T-helper 2 cell (primary cell): Measurements from ENCODE around the gene LRRC3.

Source experiments
- DNase-seq, 5 experiments: peaks; one replicate each; pipeline versions ENCODE4 v3.0.0 to v3.0.0-alpha.2; 2012 to 2022

Gene LRRC3

DNA sequence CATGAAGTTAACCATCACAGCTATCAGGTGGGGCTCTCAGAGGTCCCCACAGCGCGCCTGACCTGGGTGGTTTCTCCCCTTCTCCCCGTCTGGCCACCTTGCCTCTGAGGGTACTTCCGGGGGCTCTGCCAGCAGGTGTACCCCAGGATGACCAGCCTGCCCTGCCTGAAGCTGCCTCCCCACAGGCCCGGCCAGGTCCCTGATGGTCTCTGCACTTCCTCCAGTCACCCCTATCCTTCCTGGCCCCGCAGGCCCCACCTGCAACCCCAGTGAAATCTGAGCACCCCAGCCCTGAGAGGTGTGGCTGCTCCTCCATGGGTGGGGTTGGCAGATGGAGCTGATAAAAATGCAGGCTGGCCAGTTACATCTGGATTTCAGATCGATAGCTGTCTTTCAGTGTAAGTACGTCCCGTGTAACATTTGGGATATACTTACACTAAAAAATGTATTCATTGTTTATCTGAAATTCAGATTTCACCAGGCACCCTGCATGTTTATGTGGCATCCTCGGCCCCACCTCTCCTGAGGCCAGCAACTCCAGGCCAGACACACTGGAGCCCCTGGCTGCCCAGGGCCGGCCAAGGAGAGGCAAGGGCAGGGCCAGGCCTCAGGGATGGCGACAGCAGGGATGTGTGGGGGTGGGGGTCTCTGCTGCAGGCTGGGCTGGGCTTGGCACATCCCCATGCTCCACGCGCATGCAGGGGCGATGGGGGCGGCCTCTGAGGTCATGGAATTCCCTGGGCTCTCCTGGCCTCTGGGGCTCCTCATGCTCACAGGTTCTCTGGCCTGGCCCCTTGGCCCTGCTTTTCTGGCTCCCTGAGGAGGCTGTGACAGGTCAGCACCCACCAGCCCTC lies 25.1 kb downstream of the LRRC3 start:
- no peak for DNase-seq

DNA sequence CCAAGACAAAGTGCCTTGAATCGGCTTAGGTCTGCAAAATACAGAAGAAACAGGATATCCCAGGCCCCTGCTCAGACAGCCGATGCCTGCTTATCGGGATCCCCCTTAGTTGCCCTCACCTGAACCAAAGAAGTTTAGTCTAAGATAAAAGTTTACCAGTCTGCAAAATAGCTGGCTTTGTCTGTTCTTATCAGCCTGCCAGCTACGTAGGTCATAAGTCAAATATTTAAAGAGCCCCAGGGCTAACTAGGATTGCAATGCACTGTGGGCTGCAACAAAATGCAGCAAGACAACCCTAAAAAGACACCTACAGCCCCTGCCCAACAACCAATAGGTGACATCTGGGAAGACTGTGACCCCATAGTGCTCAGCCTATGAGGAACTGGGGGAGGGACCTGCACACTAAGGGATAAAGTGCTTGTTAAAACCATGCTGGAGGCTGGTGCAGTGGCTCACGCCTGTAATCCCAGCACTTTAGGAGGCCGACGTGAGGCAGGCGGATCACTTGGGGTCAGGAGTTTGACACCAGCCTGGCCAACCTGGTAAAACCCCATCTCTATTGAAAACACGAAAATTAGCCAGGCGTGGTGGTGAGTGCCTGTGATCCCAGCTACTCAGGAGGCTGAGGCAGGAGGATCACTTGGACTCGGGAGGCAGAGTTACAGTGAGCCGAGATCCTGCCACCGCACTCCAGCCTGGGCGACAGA lies 27.4 kb downstream of the LRRC3 start:
- no peak for DNase-seq

DNA sequence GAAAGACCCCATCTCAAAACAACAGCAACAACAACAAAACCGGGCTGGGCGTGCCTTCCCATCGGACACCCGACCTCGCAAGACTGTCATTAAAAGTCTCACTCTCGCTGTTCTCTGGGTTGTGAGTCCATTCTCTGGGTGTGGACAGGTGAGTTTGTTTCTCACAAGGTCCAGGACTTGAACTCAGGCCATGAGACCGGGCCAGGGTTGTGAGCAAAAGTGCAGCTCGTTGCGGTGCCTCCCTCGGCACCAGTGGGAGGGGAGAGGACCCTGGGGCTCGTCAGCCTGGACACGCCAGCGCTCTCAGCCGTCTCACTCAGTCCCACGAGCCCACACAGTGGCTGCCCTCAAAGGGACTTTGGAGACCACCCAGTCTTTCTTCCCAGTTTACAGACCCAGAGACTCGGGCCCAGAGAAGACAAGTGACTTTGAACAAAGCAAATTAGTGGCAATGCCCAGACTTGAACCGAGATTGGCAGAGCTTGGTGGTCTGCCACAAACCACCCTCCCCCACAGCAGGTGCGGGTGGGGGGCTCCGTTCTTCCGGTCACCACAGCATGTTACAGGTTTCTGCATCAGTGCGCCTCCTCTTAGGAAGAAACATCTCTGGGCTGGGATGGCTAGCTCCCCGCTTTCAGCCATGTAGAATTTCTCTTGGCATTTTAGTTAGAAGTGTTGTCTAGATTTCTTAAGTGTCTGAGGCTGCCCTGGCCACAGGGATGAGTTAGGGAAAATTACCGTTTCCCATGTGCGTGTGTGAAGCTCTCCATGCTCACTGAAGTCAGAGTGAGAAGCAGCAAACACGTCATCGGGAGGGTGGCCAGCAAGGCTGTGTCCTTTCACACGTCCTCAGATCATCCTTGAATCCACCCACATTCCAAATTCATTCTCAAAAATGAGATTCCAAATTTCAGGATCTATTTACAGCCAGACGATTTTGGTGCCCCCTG lies 28.3 kb downstream of the LRRC3 start:
- no peak for DNase-seq

DNA sequence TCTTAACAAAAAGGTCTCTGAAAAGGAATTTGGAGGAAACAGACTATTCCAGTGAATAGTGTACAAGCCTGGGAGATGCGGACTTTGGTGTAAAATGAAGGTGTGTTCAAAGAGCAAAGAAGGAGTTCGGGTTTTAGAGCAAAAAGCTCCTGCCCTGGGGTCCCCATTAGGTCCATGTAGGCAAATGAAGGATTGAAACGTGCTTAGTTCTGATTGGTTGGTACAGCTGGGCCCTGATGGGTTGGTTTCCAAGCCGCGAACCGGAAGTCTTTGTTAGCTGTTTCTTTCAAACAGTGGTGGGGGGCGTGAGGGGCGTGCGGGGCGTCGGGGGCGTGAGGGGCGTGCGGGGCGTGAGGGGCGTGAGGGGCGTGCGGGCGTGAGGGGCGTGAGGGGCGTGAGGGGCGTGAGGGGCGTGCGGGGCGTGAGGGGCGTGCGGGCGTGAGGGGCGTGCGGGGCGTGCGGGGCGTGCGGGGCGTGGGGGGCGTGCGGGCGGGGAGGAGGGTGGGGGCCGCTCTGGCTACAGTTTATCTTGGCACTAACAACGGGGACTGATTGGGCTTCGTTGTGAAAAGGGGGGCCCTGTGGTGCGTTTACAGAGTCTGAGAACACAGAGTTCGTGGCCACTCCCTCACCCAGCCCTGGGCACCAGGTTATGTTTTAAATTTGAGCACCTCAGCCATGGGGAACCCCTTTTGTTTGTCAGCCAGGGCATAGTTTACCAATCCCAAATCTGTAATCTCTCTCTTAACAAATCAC lies 29.4 kb downstream of the LRRC3 start:
- no peak for DNase-seq

DNA sequence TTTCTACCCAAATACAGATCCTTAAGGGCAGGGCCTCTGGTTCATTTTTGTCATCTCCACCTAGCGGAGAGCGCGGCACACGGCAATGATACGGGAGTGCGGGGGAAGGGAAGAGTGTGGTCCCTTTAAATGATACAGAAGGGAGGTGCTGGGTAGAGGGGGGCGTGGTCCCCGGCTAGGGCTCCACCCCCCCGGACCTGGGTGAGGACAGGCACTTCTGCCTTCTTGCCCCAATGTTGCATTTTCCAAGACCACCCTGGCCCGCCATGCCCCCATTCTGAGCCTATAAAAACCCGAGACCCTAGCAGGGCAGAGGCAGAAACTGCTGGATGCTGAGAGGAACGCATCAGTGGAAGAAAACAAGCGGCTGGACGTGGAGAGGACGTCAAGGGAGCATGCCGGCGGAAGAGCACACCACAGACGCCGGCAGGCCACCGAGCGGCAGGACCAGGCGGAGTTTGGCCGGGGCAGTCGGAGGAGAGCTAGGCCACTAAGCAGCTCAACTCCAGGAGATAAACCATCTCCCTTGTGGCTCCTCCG lies 30.0 kb downstream of the LRRC3 start:
- DNase-seq: peak in 3 of 5 experiments; percentile 19 to 64 (median 42)

DNA sequence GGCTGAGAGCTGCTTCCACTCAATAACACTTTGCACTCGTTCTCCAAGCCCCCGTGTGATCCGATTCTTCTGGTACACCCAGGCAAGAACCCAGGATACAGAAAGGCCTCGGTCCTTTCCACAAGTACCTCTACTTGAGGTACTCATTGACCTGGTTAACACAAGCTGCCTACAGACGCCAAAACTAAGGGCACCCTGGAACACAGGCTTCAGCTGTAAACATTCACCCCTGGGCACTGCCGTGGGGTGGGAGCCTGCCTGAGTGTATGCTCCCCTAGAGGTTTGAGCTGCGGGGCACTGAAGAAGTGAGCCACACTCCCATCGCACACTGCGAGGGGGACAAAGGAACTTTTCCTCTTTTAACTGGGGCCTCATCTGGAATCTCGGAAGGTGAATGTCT lies 30.5 kb downstream of the LRRC3 start:
- DNase-seq: no peak

DNA sequence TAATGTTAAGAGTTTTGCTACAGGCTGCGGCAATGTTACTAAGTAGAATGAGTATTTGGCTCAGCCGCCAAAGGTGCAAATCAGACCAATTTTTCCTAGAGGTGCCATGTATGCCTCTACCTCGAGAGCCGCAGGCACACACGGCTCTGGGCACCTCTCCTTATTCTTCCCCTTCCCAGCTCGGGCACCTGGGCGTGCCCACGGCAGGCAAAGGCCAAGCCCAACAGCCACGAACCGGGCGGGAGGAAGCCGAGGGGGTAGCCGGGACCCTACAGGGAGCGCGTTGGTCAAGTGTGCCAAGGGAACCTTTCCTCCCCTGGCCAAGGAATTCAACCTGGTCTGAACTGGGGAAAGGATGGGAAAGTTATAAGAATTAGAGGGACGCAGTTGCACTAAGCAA lies 31.0 kb downstream of the LRRC3 start:
- no peak for DNase-seq

DNA sequence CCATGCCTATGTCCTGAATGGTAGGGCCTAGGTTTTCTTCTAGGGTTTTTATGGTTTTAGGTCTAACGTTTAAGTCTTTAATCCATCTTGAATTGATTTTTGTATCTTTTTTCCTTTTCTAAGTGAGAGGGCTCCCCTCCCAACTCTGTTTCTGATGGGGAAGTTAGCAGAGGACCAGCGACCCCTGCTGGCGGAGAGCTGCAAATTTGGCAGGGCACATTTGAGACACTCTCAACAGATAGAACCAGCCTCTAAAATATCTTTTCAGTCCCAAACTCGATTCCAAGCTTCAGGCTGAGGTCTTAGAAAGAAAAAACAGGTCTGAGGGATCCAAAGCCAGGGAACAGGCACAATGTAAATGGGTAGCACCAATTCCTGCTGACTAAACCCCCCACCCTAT lies 32.5 kb downstream of the LRRC3 start:
- DNase-seq: peak in 2 of 5 experiments; percentile 35 to 49

DNA sequence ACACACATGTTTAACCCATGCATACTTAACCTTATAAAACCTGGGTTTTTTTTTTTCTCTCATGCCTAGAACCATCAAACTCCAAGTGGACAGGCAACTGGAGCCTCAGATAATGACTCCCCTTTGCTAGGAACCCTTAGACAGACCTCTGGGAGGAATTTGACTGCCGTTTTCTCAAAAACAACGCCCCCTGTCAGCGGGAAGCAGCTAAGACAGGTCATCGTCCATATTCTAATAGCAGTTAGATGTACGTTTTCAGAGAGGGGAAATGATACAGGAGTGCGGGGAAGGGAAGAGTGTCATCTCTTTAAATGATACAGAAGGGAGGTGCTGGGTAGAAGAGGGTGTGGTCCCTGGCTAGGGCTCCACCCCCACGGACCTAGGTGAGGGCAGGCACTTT lies 34.7 kb downstream of the LRRC3 start:
- no peak for DNase-seq

DNA sequence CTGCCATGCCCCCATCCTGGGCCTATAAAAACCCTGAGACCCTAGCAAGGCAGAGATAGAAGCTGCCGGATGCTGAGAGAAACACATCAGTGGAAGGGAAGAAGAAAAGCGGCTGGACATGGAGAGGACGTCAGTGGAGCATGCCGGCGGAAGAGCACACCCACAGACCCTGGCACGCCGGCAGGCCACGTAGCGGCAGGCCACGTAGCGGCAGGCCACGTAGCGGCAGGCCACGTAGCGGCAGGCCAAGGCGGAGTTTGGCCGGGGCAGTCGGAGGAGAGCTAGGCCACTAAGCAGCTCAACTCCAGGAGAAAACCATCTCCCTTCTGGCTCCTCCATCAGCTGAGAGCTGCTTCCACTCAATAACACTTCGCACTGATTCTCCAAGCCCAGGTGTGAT lies 35.1 kb downstream of the LRRC3 start:
- DNase-seq: no peak

DNA sequence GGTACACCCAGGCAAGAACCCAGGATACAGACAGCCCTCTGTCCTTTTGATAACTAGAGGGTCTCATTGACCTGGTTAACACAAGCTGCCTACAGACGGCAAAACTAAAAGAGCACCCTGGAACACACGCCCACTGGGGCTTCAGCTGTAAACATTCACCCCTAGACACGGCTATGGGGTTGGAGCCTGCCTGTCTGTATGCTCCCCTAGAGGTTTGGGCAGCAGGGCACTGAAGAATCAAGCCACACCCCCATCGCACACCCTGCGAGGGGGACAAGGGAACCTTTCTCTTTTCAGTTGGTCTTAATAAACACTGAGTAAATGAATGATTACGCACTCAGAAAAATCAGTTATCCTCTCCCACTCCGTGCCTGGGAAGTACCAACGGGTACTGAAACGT lies 35.5 kb downstream of the LRRC3 start:
- DNase-seq: no peak

DNA sequence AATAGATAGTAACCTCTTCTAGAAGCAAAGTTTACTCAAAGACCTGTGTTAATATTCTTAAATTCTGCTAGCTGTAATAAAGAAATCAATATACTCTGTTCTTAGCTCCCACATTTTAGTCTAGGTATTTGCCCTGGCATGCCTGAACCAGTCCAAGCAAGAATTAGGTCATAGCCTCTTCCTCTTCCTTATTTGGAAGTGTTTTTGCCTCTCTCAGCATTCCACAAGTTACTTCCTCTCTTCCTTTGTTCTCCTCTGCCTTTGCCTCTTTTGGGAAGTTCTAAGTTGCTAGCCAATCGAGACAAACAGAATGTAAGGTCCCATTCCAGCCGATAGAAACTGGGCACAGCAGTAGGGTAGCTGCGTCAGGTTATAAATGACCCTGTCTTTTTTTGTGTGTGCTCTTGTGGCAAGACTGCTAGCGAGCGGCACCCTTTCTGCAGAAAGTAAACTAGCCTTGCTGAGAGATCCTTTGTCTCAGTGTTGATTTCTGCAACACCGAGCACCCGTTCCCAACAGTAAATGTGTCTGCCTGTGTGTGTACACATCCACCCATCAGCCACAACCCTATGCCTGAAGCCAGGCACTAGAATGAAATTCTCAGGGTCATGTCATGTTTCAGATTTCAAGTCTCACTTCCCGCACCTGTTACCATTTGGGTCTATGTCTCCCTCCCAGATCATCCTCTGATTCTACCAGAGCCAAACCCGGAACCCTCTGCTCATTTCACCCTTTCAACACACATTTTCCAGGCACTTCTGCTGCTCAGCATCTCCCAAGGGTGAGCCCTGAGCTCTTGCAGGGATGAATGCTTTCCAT lies 37.5 kb downstream of the LRRC3 start:
- DNase-seq: no peak

DNA sequence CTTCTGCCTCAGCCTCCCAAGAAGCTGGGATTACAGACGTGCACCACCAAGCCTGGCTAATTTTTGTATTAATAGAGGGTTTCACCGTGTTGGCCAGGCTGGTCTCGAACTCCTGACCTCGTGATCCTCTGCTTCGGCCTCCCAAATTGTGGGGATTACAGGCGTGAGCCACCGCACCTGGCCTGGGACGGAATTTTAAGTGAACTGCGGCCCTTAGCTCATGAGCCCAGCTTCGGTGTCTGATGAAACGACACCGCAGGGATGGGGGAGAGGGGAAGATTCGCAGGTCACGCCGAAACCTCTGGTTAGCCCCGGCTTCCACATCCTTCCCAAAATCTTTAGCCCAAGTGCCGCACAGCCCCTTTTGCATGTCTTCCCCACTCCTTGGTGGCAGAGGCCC lies 39.1 kb downstream of the LRRC3 start:
- no peak for DNase-seq

DNA sequence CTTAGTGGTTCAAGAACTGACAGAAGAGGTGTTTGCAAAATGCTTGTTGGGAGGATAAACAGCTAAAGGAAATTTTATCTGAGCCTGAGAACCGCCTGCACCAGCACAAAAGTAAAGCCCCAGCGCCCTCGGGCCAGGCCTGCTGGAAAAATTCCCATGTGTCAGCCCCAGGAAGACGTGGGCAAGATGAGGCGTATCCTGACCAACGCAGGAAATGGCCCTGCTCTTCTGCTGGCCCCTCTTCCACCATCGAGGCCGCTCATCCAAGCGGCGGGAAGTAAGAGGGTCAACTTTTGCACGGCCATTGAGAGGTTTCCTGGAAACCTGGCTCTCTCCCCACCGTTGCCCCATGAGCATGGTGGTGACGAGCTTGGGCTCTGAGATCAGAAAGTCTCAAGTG lies 39.6 kb downstream of the LRRC3 start:
- DNase-seq: no peak

DNA sequence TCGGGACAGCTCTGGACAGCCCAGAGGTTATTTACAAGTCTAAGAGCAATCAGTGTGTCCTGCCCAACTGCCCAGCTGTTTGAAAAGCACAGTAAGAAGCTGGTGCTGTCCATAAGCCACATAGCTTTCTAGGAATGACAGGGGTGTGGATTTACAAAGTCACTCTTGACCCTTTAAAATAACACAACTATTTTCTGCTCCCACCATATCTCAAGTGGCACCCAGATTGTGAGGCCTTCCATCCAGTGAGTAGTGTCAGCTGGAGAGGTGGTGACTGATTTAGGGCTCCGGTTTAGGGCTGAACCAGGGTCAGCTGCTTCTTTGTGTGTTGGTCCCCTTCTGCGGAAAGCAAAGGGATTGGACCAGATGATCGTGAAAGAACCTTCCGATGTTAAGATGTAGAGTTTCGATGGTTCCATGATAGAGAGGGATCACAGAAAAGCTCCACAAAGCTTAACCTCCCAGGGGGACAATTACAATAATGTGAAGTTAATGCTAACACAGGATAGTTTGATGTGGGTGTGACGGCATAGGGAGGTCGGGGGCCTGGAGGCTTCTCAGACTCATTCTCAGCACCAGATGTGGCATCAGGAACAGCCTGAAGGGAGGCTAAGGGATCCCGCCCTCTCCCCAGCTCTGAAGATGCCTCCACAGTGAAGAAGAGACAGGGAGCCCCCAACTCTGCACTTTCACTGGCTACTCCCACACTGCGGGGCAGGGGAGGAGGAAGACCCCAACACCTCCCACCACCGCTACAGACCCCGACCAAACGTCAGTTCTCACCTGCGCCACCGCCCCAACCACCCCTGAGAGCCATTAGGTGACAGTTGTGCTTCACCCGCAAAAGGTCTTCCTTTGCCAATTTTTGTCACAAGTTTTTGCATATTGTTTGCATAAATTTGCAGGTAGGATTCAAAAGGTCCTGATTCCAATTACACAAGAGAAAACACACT lies 40.6 kb downstream of the LRRC3 start:
- no peak for DNase-seq

DNA sequence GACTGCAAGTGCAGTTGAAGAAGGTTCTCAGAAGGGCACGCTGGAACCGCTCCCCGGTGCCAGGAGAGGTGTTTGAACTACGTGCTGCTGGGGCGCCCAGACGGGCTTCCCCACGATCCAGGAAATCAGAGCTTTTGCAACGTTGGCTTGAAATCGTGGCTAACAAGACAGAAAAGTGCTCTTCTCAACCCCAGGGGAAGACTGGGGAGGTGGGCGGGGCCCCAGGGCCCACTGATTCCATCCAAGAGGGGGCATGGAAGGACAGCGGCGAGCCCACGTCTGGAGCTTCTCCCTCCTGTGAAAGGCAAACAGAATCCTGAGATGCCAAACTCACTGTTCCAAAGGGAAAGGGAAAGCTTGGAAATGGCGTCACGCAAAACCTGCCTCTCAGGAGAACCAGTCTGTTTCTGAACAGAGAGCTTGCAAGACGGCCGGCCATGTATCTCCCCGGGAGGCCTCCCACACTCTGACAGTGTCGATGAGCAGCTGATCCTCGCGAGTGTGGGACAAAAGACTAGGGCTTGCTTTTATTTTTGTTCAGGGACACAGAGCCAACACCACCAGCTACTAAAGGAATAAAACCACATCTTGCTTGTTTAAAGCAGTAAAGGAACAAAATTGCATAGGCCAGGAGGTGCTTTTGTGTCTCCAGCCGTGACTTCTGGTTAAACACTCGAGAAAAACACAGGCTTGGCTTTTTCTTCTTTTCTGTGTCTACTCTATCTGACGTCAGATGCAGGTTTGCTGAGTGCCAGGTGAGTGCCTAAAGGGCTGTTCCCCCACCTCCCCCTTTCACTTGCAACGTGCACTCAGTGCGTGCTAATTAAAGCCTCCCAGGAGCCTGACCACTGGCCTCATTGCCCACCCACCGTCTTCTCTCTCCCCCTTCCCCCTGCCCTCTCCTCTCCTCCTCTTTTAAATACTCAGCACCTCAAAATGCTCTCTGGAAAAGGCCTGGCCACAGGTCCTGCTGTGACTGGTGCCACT lies 41.5 kb downstream of the LRRC3 start:
- DNase-seq: no peak

DNA sequence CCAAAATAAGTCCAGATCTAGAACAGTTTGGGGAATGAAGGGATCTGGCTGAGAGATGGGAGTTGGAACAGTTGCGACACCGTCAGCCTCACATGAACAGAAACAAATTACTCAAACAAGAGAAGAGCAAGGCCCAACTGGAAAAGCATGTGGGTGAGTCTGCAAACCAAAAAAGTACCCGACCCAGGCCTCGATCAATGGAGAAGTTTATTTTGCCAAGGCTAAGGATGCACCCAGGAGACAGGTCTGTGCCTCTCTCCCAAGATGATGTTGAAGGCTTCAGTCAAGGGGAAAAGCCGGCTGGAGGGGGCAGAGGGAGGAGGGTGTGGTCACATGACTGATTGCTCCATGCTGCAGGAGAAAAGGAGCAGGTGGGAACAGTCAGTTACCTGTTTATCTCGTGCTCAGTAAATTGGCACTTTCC lies 42.4 kb downstream of the LRRC3 start:
- no peak for DNase-seq
